HepG2 (cell line): Measurements from ENCODE around the gene IGFN1.

Experiments used
- ASH2L ChIP-seq: fragments of 300-600, 200-600 bp; sonication (generic); IDR thresholded peaks from 2 replicates; pipeline ENCODE4 v1.7.0; 2017; ENCODE audit warnings: low read depth, mild to moderate bottlenecking, moderate library complexity, mixed read lengths, low read length; ENCODE audit not compliant: insufficient read length
- BCL3 ChIP-seq: sonication (generic); formaldehyde crosslinking; IDR thresholded peaks from 2 replicates; pipeline ENCODE4 v1.5.1; 2020; ENCODE audit warnings: mild to moderate bottlenecking, missing genetic modification reagents, moderate library complexity
- BRF2 ChIP-seq: sonication (generic); formaldehyde crosslinking; IDR thresholded peaks from 2 replicates; pipeline ENCODE4 v1.8.1; 2022; ENCODE audit warnings: mild to moderate bottlenecking, missing genetic modification reagents
- CTCF ChIP-seq: sonication (generic); formaldehyde crosslinking; IDR thresholded peaks from 2 replicates; pipeline ENCODE4 v1.5.0; 2020; ENCODE audit warnings: mild to moderate bottlenecking, missing genetic modification reagents, moderate library complexity
- ELF1 ChIP-seq: sonication (generic); formaldehyde crosslinking; IDR thresholded peaks from 2 replicates; pipeline ENCODE4 v1.4.0; 2020; ENCODE audit warnings: missing genetic modification reagents
- HDAC6 ChIP-seq: fragments of 200-600 bp; sonication (generic); IDR thresholded peaks from 2 replicates; pipeline ENCODE4 v1.7.0; 2017; ENCODE audit warnings: mild to moderate bottlenecking, antibody characterized with exemption, low read length, low read depth
- MXD1 ChIP-seq: sonication (generic); formaldehyde crosslinking; IDR thresholded peaks from 2 replicates; pipeline ENCODE4 v1.4.0; 2020; ENCODE audit warnings: mild to moderate bottlenecking, missing genetic modification reagents
- NFRKB ChIP-seq: fragments of 450-650 bp; IDR thresholded peaks from 2 replicates; pipeline ENCODE4 v1.6.1; 2017
- POLR2AphosphoS5 ChIP-seq: IDR thresholded peaks from 2 replicates; pipeline ENCODE4 v1.6.1; 2012; ENCODE audit warnings: low read depth, low read length
- SP4 ChIP-seq: sonication (generic); formaldehyde crosslinking; IDR thresholded peaks from 2 replicates; pipeline ENCODE4 v1.8.1; 2023; ENCODE audit warnings: mild to moderate bottlenecking, missing genetic modification reagents
- ZNF362 ChIP-seq: sonication (generic); formaldehyde crosslinking; IDR thresholded peaks from 2 replicates; pipeline ENCODE4 v1.4.0; 2020; ENCODE audit warnings: missing genetic modification reagents, mild to moderate bottlenecking, borderline replicate concordance

- TF ChIP-seq ELF1 (no peak), POLR2AphosphoS5 (no peak), HDAC6 (no peak), ASH2L (no peak), ZNF362 (CRISPR knock-in tag) (no peak), BCL3 (no peak), BRF2 (CRISPR knock-in tag) (no peak), SP4 (no peak), CTCF (CRISPR knock-in tag) (no peak), MXD1 (CRISPR knock-in tag) (no peak), NFRKB (no peak)
These were observed 30.7 kb downstream of the IGFN1 start for GRCh38 chr1:201221201-201221846.
